HG03521 (cell line): ENCODE results near the gene GJC2.

Source experiments
- ATAC-seq: cut with Tn5 transposase; IDR thresholded peaks from one replicate; pipeline ENCODE4 v1.9.1; 2021; ENCODE audit warnings: mild to moderate bottlenecking, moderate library complexity; ENCODE audit not compliant: unreplicated experiment

The GJC2 gene

DNA sequence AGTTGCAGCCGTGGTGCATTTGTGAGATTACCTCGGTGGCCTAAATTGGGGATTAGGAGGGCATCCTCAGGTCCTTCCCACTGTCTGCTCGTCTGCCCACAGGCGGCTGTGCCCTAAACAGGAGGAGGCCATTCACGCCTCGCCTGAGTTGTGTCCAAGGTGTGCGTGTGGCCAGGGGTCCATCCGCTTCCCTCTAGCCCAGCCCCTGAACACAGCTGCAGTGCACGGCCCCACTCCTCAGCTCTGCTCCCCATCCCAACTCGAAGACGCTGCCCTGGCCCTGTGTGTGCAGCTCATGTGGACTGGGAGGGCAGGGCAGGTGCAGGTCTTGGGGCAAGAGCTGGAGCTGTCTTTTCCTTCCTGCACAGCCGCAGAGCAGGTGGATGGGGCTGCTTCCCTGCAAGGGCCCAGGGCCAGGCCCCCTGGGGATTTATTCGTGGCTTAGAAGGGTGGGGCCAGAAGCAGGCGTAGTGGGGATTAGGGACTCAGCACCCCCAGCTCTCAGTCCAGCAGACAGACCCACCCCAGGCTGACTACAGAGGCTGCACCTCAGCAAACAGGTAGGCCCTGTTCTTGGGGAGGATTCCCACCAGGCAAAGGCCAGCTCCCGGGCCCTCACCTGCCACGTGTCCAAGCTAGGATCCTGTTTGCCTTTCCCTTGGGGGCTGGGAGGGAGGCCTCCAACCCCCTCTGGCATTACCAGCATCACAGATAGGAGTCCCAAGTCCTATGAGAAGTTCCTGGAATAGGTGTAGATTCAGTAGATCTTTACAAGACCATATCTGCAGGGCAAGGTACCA is 5.3 kb upstream of the GJC2 start:
- no peak for ATAC-seq

GRCh38 chr1:228144993-228145343 is 4.8 kb upstream of the GJC2 start:
- no peak for ATAC-seq

DNA sequence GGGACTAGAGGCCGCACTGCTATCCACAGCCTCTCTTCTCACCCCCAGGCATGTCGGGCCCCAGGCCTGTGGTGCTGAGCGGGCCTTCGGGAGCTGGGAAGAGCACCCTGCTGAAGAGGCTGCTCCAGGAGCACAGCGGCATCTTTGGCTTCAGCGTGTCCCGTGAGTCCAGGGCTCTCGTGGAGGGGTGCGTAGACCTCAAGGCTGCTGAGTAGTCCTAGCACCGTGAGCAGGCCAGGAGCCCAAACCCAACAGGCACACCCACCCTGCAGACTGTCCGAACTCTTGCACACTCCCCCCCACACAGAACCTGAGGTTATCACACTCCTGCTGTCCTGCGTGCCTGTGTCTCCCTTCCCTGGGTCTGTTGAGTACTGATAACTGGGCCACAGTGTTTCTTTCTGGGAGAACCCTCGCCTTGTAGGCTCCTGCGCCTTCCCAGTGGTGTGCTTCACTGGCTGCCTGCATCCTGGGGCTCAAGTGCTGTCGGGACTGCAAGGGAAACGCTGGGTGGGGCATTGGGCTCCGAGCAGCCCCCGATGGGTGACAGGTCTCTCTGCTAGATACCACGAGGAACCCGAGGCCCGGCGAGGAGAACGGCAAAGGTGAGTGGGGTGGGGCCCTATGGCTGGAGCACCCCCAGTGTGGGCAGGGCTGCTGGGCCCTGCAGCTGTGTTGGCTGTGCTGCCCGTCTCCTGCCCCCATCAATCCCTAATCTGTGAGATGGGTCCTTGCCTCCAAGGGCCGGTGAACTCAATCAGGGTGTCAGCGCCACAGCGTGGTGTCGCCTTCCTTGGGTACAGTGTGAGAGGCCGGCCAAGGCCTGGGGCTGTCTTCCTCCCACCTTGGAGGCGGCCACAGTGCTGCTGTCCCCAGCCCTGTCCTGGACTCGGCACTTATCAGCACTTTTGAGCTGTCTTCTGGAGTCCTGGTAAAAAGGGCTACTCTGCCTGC is 4.0 kb upstream of the GJC2 start:
- no peak for ATAC-seq

DNA sequence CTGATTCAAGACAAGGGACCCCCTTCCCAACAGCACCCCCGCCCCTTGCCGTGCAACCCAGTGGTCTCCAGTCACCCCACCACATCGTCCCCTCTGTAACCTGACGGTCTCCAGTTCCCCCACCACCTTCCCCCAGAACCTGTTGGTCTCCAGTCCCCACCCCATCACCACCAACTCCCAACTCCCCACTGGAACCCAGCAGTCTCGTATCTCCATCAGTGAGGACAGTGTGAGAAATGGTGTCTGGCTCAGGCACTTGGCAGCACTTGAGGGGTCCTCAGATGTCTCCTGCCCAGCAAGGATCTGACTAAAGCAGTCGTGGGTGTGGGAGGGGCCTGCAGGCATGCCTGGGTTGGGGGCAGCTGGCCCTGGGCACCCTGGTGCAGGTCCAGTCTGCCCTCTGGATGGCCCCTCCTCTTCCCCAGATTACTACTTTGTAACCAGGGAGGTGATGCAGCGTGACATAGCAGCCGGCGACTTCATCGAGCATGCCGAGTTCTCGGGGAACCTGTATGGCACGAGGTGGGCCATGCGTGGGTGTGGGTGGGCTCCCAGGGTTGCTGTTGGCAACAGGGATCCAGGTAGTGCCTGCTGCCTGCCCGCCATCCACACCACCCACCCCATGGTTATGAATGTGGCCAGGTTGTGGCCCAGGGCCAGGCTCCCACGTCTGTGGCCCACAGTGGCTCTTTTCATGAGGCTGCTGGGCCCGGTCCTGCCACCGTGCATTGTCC is 3.1 kb upstream of the GJC2 start:
- ATAC-seq, result no peak

DNA sequence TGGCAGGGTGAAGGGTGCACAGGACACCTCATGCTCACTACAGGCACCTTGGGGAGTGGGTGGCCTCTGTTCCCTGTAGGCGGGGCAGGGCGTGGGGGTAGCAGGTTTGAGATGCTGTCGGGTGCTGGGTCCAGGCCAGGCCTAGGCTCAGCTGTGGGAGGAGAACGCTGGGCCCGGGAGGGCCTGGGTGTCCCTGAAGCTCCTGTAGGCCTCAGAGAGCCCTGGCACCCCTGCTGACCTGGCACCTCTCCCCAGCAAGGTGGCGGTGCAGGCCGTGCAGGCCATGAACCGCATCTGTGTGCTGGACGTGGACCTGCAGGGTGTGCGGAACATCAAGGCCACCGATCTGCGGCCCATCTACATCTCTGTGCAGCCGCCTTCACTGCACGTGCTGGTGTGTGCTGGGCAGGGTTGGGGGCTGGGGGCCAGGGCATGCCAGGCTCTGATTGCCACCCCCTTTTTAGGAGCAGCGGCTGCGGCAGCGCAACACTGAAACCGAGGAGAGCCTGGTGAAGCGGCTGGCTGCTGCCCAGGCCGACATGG is 2.5 kb upstream of the GJC2 start:
- no peak for ATAC-seq

- no peak for ATAC-seq
Measured at GRCh38 chr1:228147768-228148167, 2.0 kb upstream of the GJC2 start.

- no peak for ATAC-seq
Measured at GRCh38 chr1:228148196-228148861, 1.4 kb upstream of the GJC2 start.

GRCh38 chr1:228148935-228149405 is 760 bp upstream of the GJC2 start:
- no peak for ATAC-seq

DNA sequence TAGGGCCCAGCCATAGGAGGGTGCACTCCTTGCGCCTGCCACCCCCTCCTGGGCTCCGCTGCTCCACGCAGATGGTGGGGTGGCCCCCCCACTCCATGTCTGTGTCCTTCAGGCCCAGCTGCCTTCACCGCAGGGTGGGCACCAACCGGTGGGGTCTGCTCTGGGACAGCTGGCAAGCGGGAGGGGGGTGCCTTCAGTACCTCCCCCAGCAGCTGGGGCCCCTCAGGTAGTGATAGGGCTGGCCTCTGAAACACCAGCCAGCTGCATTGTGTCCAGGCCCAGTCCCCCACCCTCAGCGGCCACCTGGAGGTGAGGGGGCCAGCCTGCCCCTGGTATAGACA is 360 bp downstream of the GJC2 start:
- ATAC-seq, result no peak

DNA sequence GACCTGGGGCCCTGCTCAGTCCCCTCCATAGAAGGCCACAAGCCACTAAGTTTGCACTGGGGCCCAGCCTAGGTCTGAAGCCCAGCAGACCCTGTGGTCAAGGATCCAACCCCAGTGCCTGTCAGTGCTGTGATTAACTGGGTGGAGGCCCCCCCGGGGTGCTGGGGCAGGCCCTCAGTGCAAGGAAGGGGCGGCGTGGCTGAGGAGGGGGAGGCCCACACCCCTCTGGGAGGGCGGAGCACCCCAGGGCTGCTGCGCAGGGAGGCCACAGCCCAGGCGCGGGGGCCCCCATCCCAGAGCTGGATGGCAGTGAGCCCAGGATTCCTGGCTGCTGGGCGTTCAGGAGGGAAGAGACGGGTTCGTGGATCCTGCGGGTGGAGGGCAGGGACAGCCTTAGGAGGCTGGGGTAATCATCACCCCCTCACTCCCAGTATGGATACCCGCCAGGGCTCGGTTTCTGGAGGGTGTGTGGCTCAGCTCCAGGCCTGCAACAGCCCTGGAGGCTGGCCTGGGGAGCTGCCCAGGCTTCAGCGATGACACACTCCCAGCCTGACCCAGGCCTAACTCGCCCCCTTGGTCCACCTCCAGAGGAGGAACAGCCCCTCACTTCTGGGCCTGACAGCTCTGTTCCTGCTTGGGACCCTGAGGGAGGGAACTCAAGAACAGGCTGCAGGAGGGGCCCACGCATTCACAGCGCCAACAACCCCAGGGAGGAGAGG is 890 bp downstream of the GJC2 start:
- no peak for ATAC-seq

- ATAC-seq, result no peak
Measured at GRCh38 chr1:228151180-228151925, 1.6 kb downstream of the GJC2 start.

DNA sequence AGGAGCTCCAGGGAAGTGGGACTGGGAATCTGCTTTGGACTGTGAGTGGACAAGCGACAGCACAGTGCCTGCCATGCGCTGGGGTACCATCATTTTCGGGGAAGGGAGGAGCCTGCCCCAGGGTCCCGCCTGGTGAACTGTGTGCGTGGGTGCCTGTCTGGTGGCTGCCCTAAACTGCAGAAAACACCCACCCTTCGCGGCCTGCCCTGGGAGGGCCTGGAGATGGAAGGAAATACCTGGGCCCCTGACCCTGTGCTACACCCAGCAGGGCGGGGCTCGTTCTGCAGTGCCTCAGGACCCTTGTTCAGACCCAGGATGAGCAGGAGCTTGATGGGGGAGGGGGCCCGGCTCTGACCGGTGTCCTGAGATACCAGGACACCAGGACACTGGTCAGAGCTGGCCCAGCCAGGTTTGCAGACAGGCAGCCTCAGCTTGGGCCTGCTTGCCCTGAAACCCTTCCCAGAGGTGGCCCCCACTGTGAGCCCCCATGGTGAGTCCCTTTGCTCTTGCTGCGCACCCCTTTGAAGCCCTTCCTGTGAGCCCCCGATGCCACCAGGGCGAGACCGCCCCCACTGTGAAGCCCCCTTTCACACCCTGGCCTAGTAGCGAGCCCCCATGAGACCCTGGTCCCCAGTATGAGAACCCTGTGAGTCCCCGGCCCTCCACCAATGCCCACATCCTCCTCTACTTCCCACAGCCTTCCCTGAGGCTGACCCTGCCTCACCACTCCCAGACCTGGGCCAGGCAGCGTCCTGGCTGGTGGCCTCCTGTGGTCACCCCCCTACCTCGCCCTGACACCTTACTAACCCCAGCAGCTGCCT is 2.6 kb downstream of the GJC2 start:
- ATAC-seq, result no peak

GRCh38 chr1:228152918-228153258 is 3.2 kb downstream of the GJC2 start:
- no peak for ATAC-seq

DNA sequence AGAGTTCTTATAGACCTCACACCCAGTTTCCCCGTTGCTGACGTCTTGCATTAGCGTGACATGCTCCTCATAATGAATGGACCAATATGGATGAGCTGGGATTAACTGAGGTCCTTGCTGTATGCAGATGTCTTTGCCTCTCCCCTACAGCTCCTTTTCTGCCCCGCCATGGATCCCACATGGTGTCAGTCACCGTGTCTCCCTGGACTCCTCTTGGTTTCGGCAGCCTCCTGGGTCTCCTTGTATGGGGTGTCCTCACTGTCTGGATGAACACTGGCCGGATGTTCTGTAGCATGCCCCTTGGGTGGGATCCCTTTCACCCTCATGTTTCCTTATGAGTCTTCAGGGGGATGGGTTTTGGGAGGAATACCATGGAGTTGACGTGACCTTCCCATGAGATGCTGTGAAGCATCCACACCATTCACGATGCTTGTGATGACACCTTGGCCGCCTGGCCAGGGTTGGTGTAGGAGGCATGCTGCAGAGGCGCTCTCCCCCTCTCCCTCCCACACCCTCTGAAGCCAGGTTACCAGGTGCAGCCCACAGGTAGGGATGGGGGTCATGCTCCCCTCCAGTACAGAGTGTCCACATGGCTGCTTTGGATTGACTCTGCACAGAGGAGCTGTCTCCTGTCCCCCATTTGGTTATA is 4.4 kb downstream of the GJC2 start:
- no peak for ATAC-seq

- ATAC-seq, result no peak
Measured at GRCh38 chr1:228154670-228155571, 5.2 kb downstream of the GJC2 start.

GRCh38 chr1:228155596-228156514 is 6.1 kb downstream of the GJC2 start:
- no peak for ATAC-seq
